GM10266 (cell line): ENCODE measurements around the gene CD36.

ENCODE experiments used
- DNase-seq: peaks from one replicate; pipeline ENCODE4 v3.0.0; 2012; ENCODE audit errors: extremely low spot score
- CTCF ChIP-seq: IDR thresholded peaks from 2 replicates; pipeline ENCODE4 v1.5.1; 2012; ENCODE audit warnings: mild to moderate bottlenecking, low read depth; ENCODE audit not compliant: control insufficient read depth, insufficient read depth; ENCODE audit errors: missing control alignments

The CD36 gene

DNA sequence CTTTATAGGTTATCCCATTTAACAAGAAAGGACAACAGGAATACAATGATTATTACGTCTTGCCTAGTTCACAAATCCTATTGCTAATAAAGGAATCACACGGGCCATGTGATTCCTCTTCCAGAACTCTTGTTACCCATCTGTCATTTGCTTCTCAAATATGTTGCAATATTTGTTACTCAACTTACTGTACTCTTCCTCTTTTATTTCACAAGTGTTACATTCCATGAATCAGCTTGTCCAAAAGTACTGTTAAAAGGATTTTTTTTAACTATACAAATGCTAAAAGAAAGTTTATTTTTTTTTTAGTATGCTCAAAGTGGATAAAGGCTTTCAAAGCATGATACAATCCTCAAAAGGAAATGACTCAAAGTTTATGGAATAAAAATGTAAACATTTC is 3.9 kb upstream of the CD36 start:
- no peak for TF ChIP-seq CTCF
- DNase-seq: no peak

- TF ChIP-seq CTCF: no peak
- DNase-seq: no peak
These were observed 2.9 kb upstream of the CD36 start for GRCh38 chr7:80635533-80635932.

GRCh38 chr7:80635998-80636397 is 2.4 kb upstream of the CD36 start:
- no peak for DNase-seq
- TF ChIP-seq CTCF: no peak

DNA sequence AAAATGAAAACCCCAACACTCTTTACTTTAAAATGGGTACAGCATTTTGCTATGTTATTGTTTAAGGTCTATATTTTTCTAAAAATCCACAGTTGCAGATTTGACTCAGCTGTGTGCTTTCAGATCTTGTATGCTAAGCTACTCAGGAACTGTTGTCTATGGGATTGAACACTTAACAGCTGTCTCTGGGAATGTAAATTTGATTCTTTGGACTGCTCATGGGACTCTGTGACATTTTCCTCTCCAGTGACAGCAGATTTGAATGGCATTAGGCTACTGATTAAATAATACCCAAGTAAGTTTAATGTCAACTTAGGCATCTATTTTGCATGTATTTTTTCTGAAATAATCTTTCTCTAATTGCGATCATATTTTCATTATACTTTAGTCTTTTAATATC is 1.7 kb upstream of the CD36 start:
- no peak for TF ChIP-seq CTCF
- DNase-seq: no peak

- DNase-seq: no peak
These were observed 988 bp upstream of the CD36 start for GRCh38 chr7:80637454-80637853.

GRCh38 chr7:80639011-80639410 is 569 bp downstream of the CD36 start:
- no peak for DNase-seq
- TF ChIP-seq CTCF: no peak

More at GRCh38 chr7:80637454-80637853, 988 bp upstream of the CD36 start:
- TF ChIP-seq CTCF: no peak

GRCh38 chr7:80640846-80641245 is 2.4 kb downstream of the CD36 start:
- no peak for TF ChIP-seq CTCF
- DNase-seq: no peak

- DNase-seq: no peak
These were observed 3.1 kb downstream of the CD36 start for GRCh38 chr7:80641548-80641947.

More at GRCh38 chr7:80641548-80641947, 3.1 kb downstream of the CD36 start:
- no peak for TF ChIP-seq CTCF
